AG09319 (cell line): ENCODE data around the gene ZGRF1.

ENCODE experiments used
- DNase-seq: peaks from one replicate; pipeline ENCODE4 v3.0.0-alpha.2; 2010; ENCODE audit warnings: low read depth; ENCODE audit errors: extremely low read depth
- TF ChIP-seq, protein P1 (sequence below): IDR thresholded peaks from 2 replicates; pipeline ENCODE4 v1.5.1; 2011; ENCODE audit warnings: low read depth, mild to moderate bottlenecking, inconsistent platforms, low read length, moderate library complexity

ZGRF1 gene, protein sequence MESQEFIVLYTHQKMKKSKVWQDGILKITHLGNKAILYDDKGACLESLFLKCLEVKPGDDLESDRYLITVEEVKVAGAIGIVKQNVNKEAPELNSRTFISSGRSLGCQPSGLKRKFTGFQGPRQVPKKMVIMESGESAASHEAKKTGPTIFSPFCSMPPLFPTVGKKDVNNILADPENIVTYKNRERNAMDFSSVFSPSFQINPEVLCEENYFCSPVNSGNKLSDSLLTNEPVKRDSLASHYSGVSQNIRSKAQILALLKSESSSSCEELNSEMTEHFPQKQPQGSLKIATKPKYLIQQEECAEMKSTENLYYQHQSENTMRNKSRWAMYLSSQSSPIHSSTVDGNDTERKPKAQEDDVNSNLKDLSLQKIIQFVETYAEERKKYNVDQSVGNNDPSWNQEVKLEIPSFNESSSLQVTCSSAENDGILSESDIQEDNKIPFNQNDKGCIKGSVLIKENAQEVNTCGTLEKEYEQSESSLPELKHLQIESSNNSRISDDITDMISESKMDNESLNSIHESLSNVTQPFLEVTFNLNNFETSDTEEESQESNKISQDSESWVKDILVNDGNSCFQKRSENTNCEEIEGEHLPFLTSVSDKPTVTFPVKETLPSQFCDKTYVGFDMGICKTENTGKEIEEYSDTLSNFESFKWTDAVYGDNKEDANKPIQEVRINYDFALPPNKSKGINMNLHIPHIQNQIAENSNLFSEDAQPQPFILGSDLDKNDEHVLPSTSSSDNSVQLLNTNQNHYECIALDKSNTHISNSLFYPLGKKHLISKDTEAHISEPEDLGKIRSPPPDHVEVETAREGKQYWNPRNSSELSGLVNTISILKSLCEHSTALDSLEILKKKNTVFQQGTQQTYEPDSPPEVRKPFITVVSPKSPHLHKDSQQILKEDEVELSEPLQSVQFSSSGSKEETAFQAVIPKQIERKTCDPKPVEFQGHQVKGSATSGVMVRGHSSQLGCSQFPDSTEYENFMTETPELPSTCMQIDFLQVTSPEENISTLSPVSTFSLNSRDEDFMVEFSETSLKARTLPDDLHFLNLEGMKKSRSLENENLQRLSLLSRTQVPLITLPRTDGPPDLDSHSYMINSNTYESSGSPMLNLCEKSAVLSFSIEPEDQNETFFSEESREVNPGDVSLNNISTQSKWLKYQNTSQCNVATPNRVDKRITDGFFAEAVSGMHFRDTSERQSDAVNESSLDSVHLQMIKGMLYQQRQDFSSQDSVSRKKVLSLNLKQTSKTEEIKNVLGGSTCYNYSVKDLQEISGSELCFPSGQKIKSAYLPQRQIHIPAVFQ (N-terminal part only)

DNA sequence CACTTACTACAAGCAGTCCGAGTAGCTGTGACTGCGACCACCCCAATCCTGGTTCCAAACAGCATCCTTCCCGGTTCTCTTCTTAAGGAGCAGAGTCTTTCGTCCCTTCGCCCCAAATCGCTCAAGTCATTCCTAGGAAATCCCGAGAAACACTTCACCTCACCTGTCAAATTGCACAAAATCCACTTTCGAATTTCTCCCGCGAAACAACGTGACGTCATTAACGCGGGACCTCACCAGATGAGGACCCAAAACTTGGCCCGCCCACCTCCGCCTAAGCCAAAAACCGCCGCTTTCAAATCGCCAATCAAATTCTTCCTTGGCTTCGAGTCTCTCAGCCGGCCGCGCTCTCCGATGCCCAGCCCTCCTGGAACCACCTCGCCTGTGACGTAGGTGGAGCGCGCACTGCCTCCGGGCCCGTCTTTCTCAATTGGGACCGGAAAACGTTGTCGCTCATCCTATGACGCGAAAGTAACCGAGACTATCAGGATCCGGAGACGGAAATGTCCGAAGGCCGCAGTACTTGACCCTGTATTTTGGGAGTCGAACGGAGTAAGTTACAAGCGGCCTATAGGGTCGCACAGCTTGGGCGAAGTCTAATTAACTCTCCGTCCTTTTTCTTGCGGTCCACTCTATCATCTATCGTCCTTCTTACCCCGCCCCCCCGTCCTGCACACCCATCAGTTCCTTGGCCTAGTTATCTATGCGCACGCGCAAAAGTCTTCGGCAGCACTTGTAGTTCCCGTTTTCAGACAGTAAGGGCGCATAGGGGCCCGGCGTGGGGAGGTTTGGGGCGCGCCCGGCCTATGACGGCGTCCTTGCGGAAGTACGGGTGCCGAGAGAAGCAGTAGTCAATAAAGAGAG, at the start of gene ZGRF1, which contains the start of gene LARP7:
Gene ZGRF1 (minus strand): TSS at position 222 of the 864 bp plus-strand sequence. CDS start 3,733 bp downstream, outside the sequence.
Gene LARP7 (plus strand): TSS at position 456 of the 864 bp plus-strand sequence. CDS start 7,527 bp downstream, outside the sequence.
- DNase-seq, result peak; percentile 97

DNA sequence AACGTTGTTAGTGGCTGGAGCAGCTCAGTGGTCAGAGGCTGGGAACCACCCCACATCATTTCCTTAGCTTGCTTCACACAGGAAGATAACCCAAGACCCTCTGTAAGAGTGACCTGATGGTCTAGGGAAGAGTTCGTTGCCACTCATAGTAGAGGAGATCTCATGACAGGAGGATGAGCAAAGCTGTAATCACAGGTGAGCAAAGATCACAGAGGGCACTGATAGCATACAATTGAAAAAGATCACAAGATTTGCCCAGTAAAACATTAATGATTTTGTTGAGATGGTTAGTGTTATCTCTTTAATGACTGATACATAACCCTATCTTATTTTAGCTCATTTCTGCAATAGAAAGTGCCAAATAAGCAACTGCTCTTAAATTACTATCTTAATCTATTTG, 44.3 kb upstream of the ZGRF1 start:
- DNase-seq, result no peak
- TF ChIP-seq, protein P1, sequence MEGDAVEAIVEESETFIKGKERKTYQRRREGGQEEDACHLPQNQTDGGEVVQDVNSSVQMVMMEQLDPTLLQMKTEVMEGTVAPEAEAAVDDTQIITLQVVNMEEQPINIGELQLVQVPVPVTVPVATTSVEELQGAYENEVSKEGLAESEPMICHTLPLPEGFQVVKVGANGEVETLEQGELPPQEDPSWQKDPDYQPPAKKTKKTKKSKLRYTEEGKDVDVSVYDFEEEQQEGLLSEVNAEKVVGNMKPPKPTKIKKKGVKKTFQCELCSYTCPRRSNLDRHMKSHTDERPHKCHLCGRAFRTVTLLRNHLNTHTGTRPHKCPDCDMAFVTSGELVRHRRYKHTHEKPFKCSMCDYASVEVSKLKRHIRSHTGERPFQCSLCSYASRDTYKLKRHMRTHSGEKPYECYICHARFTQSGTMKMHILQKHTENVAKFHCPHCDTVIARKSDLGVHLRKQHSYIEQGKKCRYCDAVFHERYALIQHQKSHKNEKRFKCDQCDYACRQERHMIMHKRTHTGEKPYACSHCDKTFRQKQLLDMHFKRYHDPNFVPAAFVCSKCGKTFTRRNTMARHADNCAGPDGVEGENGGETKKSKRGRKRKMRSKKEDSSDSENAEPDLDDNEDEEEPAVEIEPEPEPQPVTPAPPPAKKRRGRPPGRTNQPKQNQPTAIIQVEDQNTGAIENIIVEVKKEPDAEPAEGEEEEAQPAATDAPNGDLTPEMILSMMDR, result no peak

More for the DNA sequence above, at the start of gene ZGRF1, which contains the start of gene LARP7:
- TF ChIP-seq, protein P1, result peak; percentile 67

DNA sequence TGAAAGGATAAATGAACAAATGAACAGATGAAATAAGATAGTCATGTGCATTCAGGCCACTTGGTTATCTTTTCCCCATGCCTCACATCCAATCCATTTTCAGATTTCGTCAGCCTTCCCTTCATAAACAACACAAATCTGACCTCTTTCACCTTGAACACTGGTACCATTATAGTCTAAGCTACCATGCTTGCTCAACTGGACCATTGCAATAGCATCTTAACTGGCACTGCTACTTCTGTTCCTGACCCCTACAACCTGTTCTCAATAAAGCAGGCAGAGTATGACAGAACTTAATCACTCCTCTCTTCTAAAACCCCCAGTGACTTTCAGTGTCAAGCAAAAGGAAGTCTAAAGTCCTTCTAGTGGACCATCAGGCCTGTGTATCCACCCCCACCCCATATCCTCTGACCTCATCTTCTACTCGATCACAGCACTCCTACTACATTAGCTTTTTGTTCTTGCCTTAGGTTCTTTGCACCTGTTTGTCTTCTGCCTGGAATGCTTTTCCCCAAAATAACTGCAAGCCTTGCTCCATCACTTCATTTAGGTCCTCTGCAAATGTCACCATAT, 40.9 kb upstream of the ZGRF1 start:
- DNase-seq, result no peak
- TF ChIP-seq, protein P1, result no peak

DNA sequence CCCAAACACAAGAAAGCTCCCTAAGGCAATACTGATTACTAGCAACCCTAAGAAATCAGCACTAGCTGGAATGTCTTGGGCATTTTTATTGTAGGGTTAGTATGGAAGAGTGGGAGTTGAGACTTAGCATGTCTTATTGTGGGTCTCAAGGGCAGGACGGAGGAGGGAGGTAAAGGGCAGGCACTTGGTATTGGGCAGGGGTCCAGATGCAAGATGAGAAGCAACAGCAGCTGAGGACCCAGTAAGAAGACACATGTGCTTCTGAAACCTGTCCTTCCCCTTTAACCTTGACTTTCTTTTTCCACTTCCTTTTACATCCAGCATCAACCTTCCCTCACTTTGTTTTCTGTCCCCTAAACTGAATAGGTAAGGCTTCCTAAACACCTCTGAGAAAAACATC, 37.7 kb upstream of the ZGRF1 start:
- no peak for DNase-seq
- TF ChIP-seq, protein P1, result no peak

DNA sequence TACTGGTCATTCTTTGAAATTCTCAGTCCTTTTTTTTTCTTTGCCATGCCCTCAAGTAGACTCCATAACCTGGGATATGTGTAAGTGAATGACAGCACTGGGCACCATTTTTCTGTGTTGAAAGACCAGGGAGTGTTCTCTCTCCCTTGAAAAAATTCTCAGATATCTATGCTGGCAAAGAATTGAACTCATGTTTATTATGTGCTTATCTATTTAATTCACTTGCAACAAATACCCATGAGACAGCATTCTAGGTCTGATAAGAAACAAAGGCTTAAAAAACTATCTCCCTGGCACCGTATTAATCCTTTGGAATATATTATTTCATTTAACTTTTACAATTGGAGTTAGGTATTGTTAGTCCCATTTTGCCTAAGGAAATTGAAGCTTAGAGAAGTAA, 37.0 kb upstream of the ZGRF1 start:
- DNase-seq, result no peak
- TF ChIP-seq, protein P1, result no peak

DNA sequence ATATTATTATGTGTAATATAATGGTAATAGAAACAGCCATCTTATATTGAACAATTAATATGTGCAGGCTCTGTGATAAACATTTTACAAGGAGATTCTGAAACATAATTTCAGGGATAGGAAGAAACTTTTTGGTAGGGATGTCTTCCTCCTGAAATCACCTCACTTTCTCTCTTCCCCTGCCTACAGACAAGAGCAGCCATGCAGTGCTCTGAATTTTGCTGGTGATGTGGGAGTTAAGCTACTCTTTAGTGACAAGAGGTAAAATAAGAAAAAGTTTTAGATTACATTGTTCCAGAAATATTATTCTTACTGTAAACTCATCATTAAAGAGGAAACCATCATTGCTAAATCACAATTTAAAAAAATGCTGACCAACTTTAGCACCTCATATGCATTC, 36.4 kb upstream of the ZGRF1 start:
- TF ChIP-seq, protein P1, result no peak
- no peak for DNase-seq
